Chondrocyte (in vitro differentiated cells): ENCODE measurements around the gene OPRL1. TPM values are rescaled to one million over a fixed set of nuclear protein-coding genes. Genes with fewer than 3 reads are reported as not detected.

Source experiments
- DNase-seq: peaks from one replicate; pipeline ENCODE4 v3.0.0; 2021; ENCODE audit warnings: mixed read lengths, low spot score
- H3K27ac Mint-ChIP-seq: one replicate; pipeline ENCODE4 v1.8.0; 2021; ENCODE audit warnings: mild to moderate bottlenecking, moderate library complexity, mixed read lengths; ENCODE audit not compliant: unreplicated experiment
- H3K27me3 Mint-ChIP-seq: 2 replicates; pipeline ENCODE4 v1.8.0; 2021; ENCODE audit warnings: low read depth, mixed read lengths
- H3K36me3 Mint-ChIP-seq: 2 replicates; pipeline ENCODE4 v1.8.0; 2021; ENCODE audit warnings: low read depth, mixed read lengths
- H3K4me1 Mint-ChIP-seq: 2 replicates; pipeline ENCODE4 v1.8.0; 2021; ENCODE audit warnings: low read depth, mild to moderate bottlenecking, mixed read lengths
- H3K4me3 Mint-ChIP-seq: one replicate; pipeline ENCODE4 v1.8.0; 2021; ENCODE audit warnings: mild to moderate bottlenecking, moderate library complexity, mixed read lengths; ENCODE audit not compliant: unreplicated experiment
- H3K9me3 Mint-ChIP-seq: 2 replicates; pipeline ENCODE4 v1.8.0; 2021; ENCODE audit warnings: low read depth, mixed read lengths
- CTCF ChIP-seq: fragments of 200-600 bp; sonication (generic); IDR thresholded peaks from 2 replicates; pipeline ENCODE4 v1.5.0; 2021; ENCODE audit warnings: antibody characterized with exemption, mild to moderate bottlenecking, moderate library complexity
- total RNA-seq: library from RNA; stranded (reverse); gene quantifications from 3 replicates; pipeline ENCODE4 v1.2.1, GENCODE V29; 2021

The OPRL1 gene
- total RNA-seq, 1 donor from 2014 or later = 3.2 TPM

- H3K9me3 Mint-ChIP-seq = no peaks in the 10 kb centered on the region
- H3K36me3 Mint-ChIP-seq = no peaks in the 10 kb centered on the region
- peak; percentile 86 for DNase-seq
- H3K4me3 Mint-ChIP-seq = peak overlapping the region; percentile 66
- TF ChIP-seq CTCF = no peak
- peaks cover 24% of the 10 kb centered on the region for H3K27me3 Mint-ChIP-seq
- H3K27ac Mint-ChIP-seq = no peak overlapping the region
- H3K4me1 Mint-ChIP-seq = peaks cover 3% of the 10 kb centered on the region
These were observed 22.9 kb downstream of the OPRL1 start for GRCh38 chr20:64102647-64103354.

- H3K27me3 Mint-ChIP-seq = peaks cover 32% of the 10 kb centered on the region
- no peaks in the 10 kb centered on the region for H3K9me3 Mint-ChIP-seq
- peaks cover 3% of the 10 kb centered on the region for H3K4me1 Mint-ChIP-seq
- no peak overlapping the region for H3K27ac Mint-ChIP-seq
- no peak for TF ChIP-seq CTCF
- DNase-seq = peak; percentile 71
- no peak overlapping the region for H3K4me3 Mint-ChIP-seq
- H3K36me3 Mint-ChIP-seq = no peaks in the 10 kb centered on the region
These were observed 24.2 kb downstream of the OPRL1 start for GRCh38 chr20:64103871-64104666.

- Mint-ChIP-seq H3K4me3 (no peak overlapping the region), H3K36me3 (no peaks in the 10 kb centered on the region), H3K27ac (no peak overlapping the region), H3K9me3 (no peaks in the 10 kb centered on the region), H3K4me1 (peaks cover 3% of the 10 kb centered on the region), H3K27me3 (peaks cover 32% of the 10 kb centered on the region)
- no peak for TF ChIP-seq CTCF
- DNase-seq = peak; percentile 84
These were observed 25.0 kb downstream of the OPRL1 start for GRCh38 chr20:64104667-64105451.

DNA sequence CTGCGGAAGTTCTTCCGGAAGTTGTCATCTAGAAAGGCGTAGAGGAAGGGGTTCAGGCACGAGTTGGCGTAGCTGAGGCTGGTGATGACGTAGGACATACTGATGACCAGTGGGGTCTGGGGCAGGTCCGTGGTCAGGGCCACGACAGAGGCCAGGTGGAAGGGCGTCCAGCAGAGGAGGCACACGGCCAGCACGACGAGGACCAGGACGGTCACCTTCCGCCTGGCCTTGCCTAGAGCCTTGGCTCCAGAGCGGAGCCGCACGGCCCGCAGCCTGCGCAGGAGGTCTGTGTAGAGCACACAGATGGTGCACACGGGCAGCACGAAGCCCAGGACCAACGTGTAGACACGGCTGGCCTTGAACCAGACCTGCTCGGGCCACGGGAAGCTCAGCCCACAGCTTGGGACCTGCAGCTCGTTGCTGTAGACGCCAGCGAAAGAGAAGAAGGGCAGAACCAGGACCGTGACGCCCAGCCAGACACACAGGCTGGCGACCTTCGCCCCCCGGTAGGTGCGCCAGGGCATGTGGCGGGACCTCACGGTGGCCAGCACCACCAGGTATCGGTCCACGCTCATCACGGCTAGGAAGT lies 26.1 kb downstream of the OPRL1 start:
- peaks cover 29% of the 10 kb centered on the region for H3K27me3 Mint-ChIP-seq
- no peak for TF ChIP-seq CTCF
- H3K27ac Mint-ChIP-seq = no peak overlapping the region
- peaks cover 3% of the 10 kb centered on the region for H3K4me1 Mint-ChIP-seq
- H3K4me3 Mint-ChIP-seq = no peak overlapping the region
- no peaks in the 10 kb centered on the region for H3K36me3 Mint-ChIP-seq
- H3K9me3 Mint-ChIP-seq = no peaks in the 10 kb centered on the region
- no peak for DNase-seq
